Activated CD4-positive, CD25-positive, alpha-beta regulatory T cell treated with anti-CD3 and anti-CD28 coated beads, Interleukin-2, amount 50 U/mL, for 72 hours (primary cell): ENCODE results near the gene TWSG1.
"Not testable (repeated sequence)": the region's sequence is repeated elsewhere in the genome, so short reads cannot be mapped to it uniquely, and the experiment has no call there.

ENCODE experiments used
- DNase-seq: peaks from one replicate; pipeline ENCODE4 v3.0.0; 2021

TWSG1 gene

DNA sequence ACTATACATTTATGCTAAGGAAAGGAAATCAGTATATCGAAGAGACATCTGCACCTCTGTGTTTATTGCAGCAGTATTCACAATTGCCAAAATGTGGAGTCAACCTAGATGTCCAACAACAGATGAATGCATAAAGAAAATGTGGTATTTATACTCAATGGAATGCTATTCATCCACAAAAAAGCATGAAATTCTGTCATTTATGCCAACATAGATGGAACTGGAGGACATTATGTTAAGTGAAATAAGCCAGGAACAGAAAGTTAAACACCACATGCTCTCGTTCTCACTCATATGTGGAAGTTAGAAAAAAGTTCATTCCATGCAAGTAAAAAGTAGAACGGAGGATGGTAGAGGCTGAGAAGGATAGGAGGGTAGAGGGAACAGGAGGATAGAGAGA, 59.5 kb downstream of the TWSG1 start:
- no peak for DNase-seq

DNA sequence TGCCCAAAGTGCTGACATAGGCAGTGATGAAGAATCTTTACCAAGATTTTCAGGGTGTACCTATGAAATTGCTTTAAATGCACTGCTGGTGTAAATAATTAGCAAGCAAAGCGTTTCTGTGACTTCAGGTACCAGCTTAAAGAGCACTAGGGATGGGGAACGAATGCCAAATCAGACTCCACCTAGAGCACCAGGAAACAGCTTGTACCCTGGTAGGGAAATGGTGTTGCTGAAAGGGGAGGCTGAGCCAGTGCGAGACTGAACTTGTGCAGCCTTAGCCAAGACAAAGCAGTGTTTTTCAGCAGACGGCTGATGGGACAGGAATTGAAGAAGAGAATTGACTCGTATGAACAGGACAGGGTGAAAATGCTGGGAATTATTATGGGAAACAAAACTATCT, 65.6 kb downstream of the TWSG1 start:
- DNase-seq, result no peak

DNA sequence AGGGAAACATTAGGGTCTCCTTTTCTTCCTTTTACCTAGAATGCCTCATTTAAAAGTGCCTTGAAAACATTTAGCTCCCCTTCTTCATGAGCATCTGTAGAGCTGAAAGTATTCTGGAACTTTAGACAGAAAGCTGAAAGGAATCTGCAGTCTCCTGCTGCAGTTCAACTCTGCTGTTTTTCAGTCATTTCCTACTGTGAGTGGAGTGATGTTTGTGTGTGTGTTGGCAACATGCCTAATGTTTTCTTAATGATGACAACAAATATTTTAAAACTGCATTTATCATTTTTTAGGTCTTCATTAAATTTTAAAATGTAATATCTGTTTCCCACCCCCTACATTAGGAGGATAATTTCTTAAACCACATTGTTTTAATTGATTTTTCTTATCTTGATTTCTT, 66.6 kb downstream of the TWSG1 start:
- DNase-seq, result no peak

- not testable (repeated sequence) for DNase-seq
Observed at GRCh38 chr18:9402358-9403007, 67.9 kb downstream of the TWSG1 start.

GRCh38 chr18:9403795-9404564, 69.4 kb downstream of the TWSG1 start:
- DNase-seq, result no peak

DNA sequence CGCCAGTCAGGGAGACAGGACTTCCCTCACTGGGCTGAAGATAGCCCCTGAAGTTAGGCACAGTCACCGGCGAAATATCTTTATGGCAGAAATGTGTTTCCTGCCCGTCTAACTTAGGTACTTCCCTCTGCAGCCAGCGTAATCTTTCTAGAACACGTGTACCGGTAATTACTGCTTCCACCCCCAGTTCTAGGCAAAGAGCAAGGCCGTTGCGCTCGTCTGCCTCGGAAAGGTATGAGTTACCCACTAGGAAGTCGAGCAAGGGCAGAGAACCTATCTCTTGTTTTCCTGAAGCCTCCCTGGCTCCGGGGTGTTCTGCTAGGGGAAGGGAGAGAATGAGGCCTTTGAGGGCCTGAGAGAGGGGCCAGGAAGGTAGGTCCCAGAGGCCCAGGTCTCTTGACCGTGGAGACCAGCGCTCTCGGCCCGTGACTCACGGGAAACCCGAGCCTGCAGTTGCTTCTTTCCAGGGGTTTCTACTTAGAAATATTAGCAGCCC, 70.0 kb downstream of the TWSG1 start:
- no peak for DNase-seq

GRCh38 chr18:9405130-9405529, 70.6 kb downstream of the TWSG1 start:
- DNase-seq, result no peak

DNA sequence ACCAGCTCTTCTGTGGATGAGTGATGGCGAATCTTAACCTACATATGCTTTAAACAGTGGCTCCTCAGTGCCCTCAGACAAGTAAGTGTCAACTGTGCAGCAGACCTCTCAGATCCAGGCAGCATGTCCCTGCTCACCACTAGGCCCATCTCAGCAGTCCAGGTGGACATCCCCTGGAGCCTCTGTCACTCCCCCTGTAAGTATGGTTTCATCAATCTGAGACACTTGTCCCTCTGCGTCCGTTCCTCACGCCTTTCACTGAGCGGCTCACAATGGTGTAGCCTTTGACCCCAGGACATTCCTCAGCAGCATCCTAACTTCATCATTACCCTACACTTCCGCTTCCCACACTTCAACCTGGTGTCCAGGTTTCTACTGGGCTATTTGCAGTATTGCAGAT, 71.4 kb downstream of the TWSG1 start:
- DNase-seq, result no peak

GRCh38 chr18:9410515-9410914, 75.9 kb downstream of the TWSG1 start:
- no peak for DNase-seq

DNA sequence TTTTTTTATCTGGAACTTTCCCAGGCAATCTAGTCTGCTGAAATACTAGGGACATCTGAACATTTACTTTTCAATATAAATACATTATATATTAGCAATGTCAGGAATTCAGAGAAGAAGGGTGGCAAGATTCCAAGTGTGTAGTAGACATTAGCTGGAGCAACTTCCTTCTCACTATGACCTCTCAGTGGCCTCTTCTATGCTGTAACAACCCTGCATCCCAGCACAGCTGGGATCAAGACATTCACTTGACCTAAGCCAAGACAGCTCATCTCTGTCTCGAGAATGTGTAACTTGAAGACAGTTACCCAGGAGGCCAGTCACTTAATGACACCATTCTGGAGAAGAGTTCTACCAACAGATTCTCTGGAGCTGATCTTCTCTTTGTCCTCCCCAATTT, 79.0 kb downstream of the TWSG1 start:
- no peak for DNase-seq

- DNase-seq, result no peak
Observed at GRCh38 chr18:9416563-9417072, 82.0 kb downstream of the TWSG1 start.

DNA sequence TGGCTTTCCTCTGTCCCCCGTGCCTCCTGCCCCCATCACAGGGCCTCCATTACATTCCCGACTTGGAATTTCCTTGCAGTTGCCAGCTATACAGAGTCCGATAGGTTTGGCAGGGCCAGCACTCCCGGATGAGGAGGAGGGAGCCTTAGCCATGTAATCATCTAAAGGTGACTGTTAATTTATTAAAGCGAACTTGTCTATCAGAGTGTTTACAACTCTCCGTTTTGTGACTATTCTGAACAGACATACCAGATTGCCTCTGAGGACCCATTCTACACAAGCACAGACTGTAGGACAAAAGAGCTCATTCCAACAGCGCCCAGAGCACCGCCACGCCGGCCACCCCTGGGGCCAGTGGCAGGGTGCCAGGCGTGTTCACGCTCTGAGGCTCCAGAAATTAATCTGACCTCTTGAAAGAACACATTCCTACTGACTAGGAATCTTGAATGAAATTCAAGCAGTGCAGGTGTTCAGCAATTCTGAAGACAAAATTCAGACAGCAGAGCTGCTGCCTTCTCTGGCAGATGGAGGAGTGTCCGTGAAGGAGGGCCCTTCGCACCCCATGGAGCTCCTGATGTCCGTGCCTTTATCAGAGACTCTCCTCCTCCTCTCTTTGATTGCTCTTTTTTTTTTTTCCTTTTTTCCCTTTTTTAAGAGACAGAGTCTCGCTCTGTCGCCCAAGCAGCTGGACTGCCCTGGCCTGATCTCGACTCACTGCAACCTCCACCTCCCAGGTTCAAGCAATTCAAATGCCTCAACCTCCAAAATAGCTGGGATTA, 82.7 kb downstream of the TWSG1 start:
- no peak for DNase-seq

GRCh38 chr18:9418047-9418690, 83.6 kb downstream of the TWSG1 start:
- DNase-seq, result no peak

DNA sequence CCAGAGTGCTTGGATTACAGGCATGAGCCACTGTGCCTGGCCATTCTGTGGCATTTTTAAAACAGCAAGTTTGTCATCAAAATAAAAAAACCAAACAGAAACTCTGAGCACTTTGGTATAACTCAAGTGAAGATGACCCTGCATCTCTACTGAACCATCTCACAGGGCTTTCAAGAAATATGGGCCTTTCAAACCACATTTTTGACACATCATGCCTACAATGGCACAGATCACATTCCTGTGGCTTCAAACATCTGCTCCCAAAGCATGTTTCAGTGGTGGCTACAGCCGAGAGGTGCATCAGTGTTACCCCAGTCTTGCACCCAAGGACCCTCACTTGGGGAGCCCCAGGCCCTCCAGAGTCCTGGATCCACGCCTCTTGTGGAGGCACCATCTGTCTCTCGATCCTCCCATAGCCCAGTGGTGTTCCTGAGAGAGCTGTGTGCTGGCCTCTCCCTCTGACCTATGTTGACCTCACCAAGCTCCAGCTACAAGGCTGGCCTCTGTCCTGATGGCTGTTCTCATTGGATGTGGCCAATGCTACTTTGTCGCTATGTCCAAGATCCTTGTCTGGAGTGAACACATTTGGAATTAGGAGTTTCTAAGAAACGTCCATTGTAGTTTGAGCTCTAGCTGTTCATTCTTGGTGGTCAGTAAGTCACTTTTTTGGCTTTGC, 85.5 kb downstream of the TWSG1 start:
- DNase-seq, result no peak

- DNase-seq, result no peak
Observed at GRCh38 chr18:9421096-9421900, 86.7 kb downstream of the TWSG1 start.

GRCh38 chr18:9421901-9422327, 87.3 kb downstream of the TWSG1 start:
- no peak for DNase-seq

- DNase-seq, result no peak
Observed at GRCh38 chr18:9422816-9423519, 88.4 kb downstream of the TWSG1 start.

GRCh38 chr18:9423648-9424047, 89.1 kb downstream of the TWSG1 start:
- not testable (repeated sequence) for DNase-seq

GRCh38 chr18:9424235-9424634, 89.7 kb downstream of the TWSG1 start:
- not testable (repeated sequence) for DNase-seq

DNA sequence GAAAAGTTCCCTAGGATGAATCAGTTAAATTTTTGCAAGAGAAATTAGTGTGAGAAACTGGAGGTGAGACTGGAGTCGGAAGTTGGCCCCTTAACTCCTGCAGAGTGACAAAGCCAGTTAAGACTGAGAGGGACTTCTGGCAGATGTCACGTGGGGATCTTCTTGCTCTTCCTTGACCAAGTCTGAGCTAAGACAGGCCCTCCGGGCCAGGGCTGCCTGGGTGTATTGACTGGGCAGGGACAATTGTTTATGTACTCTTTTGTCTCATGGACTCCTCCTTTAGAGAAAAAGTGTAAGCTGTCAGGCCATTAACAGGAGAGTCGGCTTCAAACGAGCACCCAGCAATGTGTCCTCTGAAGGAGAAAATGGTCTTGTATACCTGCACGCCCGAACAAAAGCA, 92.2 kb downstream of the TWSG1 start:
- no peak for DNase-seq

DNA sequence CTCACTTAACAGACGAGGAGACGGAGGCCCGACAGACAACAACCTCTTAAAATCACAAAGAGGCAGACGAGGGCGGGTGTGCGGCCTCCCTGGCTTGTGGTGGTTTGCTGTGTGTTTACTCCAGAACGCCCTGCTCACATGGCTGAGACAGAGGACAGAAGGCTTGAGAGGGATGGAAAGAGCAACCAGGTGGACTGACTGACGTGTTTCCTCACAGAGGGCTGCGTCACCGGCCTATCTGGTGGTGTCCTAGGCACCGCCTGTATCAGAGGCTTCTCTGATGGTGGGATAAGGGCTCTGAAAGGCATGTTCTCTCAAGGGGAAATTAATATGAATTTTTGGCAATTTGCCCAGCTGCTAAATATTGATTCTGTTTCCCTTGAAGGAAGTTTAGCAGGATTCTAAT, 93.7 kb downstream of the TWSG1 start:
- no peak for DNase-seq
